ENCODE results near the gene SH3RF1. TPM values are rescaled to one million over a fixed set of nuclear protein-coding genes. Genes with fewer than 3 reads are reported as not detected.

SH3RF1 gene
- total and polyA plus RNA-seq, 2 of the 8 experiments (the other 6 are each of a cell fraction or from before 2014, with no cell fraction given): 6.9 to 15.1 TPM

GRCh38 chr4:169258141-169258540 is 12.6 kb downstream of the SH3RF1 start (continued):
- TF ChIP-seq, protein P1, sequence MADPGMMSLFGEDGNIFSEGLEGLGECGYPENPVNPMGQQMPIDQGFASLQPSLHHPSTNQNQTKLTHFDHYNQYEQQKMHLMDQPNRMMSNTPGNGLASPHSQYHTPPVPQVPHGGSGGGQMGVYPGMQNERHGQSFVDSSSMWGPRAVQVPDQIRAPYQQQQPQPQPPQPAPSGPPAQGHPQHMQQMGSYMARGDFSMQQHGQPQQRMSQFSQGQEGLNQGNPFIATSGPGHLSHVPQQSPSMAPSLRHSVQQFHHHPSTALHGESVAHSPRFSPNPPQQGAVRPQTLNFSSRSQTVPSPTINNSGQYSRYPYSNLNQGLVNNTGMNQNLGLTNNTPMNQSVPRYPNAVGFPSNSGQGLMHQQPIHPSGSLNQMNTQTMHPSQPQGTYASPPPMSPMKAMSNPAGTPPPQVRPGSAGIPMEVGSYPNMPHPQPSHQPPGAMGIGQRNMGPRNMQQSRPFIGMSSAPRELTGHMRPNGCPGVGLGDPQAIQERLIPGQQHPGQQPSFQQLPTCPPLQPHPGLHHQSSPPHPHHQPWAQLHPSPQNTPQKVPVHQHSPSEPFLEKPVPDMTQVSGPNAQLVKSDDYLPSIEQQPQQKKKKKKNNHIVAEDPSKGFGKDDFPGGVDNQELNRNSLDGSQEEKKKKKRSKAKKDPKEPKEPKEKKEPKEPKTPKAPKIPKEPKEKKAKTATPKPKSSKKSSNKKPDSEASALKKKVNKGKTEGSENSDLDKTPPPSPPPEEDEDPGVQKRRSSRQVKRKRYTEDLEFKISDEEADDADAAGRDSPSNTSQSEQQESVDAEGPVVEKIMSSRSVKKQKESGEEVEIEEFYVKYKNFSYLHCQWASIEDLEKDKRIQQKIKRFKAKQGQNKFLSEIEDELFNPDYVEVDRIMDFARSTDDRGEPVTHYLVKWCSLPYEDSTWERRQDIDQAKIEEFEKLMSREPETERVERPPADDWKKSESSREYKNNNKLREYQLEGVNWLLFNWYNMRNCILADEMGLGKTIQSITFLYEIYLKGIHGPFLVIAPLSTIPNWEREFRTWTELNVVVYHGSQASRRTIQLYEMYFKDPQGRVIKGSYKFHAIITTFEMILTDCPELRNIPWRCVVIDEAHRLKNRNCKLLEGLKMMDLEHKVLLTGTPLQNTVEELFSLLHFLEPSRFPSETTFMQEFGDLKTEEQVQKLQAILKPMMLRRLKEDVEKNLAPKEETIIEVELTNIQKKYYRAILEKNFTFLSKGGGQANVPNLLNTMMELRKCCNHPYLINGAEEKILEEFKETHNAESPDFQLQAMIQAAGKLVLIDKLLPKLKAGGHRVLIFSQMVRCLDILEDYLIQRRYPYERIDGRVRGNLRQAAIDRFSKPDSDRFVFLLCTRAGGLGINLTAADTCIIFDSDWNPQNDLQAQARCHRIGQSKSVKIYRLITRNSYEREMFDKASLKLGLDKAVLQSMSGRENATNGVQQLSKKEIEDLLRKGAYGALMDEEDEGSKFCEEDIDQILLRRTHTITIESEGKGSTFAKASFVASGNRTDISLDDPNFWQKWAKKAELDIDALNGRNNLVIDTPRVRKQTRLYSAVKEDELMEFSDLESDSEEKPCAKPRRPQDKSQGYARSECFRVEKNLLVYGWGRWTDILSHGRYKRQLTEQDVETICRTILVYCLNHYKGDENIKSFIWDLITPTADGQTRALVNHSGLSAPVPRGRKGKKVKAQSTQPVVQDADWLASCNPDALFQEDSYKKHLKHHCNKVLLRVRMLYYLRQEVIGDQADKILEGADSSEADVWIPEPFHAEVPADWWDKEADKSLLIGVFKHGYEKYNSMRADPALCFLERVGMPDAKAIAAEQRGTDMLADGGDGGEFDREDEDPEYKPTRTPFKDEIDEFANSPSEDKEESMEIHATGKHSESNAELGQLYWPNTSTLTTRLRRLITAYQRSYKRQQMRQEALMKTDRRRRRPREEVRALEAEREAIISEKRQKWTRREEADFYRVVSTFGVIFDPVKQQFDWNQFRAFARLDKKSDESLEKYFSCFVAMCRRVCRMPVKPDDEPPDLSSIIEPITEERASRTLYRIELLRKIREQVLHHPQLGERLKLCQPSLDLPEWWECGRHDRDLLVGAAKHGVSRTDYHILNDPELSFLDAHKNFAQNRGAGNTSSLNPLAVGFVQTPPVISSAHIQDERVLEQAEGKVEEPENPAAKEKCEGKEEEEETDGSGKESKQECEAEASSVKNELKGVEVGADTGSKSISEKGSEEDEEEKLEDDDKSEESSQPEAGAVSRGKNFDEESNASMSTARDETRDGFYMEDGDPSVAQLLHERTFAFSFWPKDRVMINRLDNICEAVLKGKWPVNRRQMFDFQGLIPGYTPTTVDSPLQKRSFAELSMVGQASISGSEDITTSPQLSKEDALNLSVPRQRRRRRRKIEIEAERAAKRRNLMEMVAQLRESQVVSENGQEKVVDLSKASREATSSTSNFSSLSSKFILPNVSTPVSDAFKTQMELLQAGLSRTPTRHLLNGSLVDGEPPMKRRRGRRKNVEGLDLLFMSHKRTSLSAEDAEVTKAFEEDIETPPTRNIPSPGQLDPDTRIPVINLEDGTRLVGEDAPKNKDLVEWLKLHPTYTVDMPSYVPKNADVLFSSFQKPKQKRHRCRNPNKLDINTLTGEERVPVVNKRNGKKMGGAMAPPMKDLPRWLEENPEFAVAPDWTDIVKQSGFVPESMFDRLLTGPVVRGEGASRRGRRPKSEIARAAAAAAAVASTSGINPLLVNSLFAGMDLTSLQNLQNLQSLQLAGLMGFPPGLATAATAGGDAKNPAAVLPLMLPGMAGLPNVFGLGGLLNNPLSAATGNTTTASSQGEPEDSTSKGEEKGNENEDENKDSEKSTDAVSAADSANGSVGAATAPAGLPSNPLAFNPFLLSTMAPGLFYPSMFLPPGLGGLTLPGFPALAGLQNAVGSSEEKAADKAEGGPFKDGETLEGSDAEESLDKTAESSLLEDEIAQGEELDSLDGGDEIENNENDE (IDR thresholded peaks at IDR 0.05; ENCODE audit: insufficient replicate concordance, low read length): no peak
- TF ChIP-seq KDM1A (IDR thresholded peaks at IDR 0.05; ENCODE audit: borderline replicate concordance, low read length) (no peak), EP300 (IDR thresholded peaks at IDR 0.05; ENCODE audit: borderline replicate concordance in 1 of 2, low read depth in 2 of 2, low read length in 2 of 2) (no peak), BCL11A (IDR thresholded peaks at IDR 0.05; ENCODE audit: low read depth in 2 of 2, low read length in 2 of 2) (no peak), SIN3A (conservative IDR thresholded peaks at IDR 0.05 in 1 of 2, IDR thresholded peaks at IDR 0.05 in 1 of 2; ENCODE audit: low read depth in 1 of 2, low read length in 2 of 2) (no peak), MAFK (IDR thresholded peaks at IDR 0.05; ENCODE audit: low read depth, low read length) (no peak), SRF (IDR thresholded peaks at IDR 0.05; ENCODE audit: low read depth, low read length) (no peak), POU5F1 (IDR thresholded peaks at IDR 0.05; ENCODE audit: low read depth, low read length) (no peak), TAF7 (optimal IDR thresholded peaks at IDR 0.05; ENCODE audit: borderline replicate concordance, low read depth, low read length) (no peak), NANOG (IDR thresholded peaks at IDR 0.05; ENCODE audit: insufficient read depth, low read depth, low read length, poor library complexity, severe bottlenecking) (no peak), YY1 (IDR thresholded peaks at IDR 0.05; ENCODE audit: low read depth, low read length) (no peak)
